ENCODE measurements around the gene LIMCH1. TPM values are rescaled to one million over a fixed set of nuclear protein-coding genes. Genes with fewer than 3 reads are reported as not detected.

Gene LIMCH1
- polyA plus RNA-seq, 1 donor (not counting 4 experiments of a cell fraction or from before 2014, with no cell fraction given): 1.1 TPM

- Histone ChIP-seq H3K4me3 (ENCODE audit: control insufficient read depth in 2 of 3, extremely low read depth in 1 of 3, insufficient read depth in 2 of 3, low read depth in 1 of 3, low read length in 3 of 3) (no peak overlapping the region), H3K36me3 (ENCODE audit: control insufficient read depth in 2 of 2, extremely low read depth in 1 of 2, insufficient read depth in 2 of 2, low read length in 2 of 2) (no peaks in the 10 kb centered on the region), H4K20me1 (ENCODE audit: control insufficient read depth, extremely low read depth, insufficient read depth, low read length) (no peaks in the 10 kb centered on the region), H3K27ac (ENCODE audit: control insufficient read depth, insufficient read depth, low read length) (no peak overlapping the region), H3K27me3 (ENCODE audit: control insufficient read depth, extremely low read depth, insufficient read depth, low read length) (peaks cover 6% of the 10 kb centered on the region), H3K9me1 (ENCODE audit: control insufficient read depth, extremely low read depth, insufficient read depth, low read length) (no peaks in the 10 kb centered on the region), H2AFZ (ENCODE audit: control insufficient read depth, low read length) (no peak overlapping the region), H3K9me3 (ENCODE audit: control insufficient read depth, low read depth, low read length) (no peaks in the 10 kb centered on the region), H3K9ac (ENCODE audit: control insufficient read depth, extremely low read depth, insufficient read depth, low read length) (no peak overlapping the region), H3K79me2 (ENCODE audit: control insufficient read depth, insufficient read depth, low read length) (no peaks in the 10 kb centered on the region), H3K4me1 (ENCODE audit: control insufficient read depth, extremely low read depth, insufficient read depth, low read length) (no peaks in the 10 kb centered on the region), H3K4me2 (ENCODE audit: control insufficient read depth, extremely low read depth, insufficient read depth, low read depth, low read length) (no peak overlapping the region)
- DNase-seq (ENCODE audit: low read depth, low spot score) (no peak), FAIRE-seq (no peak)
- dilution Hi-C loops (cut with MboI; ENCODE audit: extremely low pct_ligation_motif_present, low sequenced_read_pairs): no loop called here
- TF ChIP-seq CTCF (optimal IDR thresholded peaks at IDR 0.05 in 1 of 3, IDR thresholded peaks at IDR 0.05 in 1 of 3, conservative IDR thresholded peaks at IDR 0.05 in 1 of 3; ENCODE audit: extremely low read depth in 1 of 3, insufficient read depth in 2 of 3, low read length in 3 of 3) (no peak), EZH2 (IDR thresholded peaks at IDR 0.05; ENCODE audit: low read length) (no peak)
Measured at GRCh38 chr4:41696763-41697162, 158.8 kb downstream of the LIMCH1 start.

- Histone ChIP-seq H2AFZ (ENCODE audit: control insufficient read depth, low read length) (no peak overlapping the region), H3K79me2 (ENCODE audit: control insufficient read depth, insufficient read depth, low read length) (no peaks in the 10 kb centered on the region), H3K4me1 (ENCODE audit: control insufficient read depth, extremely low read depth, insufficient read depth, low read length) (no peaks in the 10 kb centered on the region), H4K20me1 (ENCODE audit: control insufficient read depth, extremely low read depth, insufficient read depth, low read length) (no peaks in the 10 kb centered on the region), H3K4me3 (ENCODE audit: control insufficient read depth in 2 of 3, extremely low read depth in 1 of 3, insufficient read depth in 2 of 3, low read depth in 1 of 3, low read length in 3 of 3) (no peak overlapping the region), H3K9ac (ENCODE audit: control insufficient read depth, extremely low read depth, insufficient read depth, low read length) (no peak overlapping the region), H3K9me1 (ENCODE audit: control insufficient read depth, extremely low read depth, insufficient read depth, low read length) (no peaks in the 10 kb centered on the region), H3K36me3 (ENCODE audit: control insufficient read depth in 2 of 2, extremely low read depth in 1 of 2, insufficient read depth in 2 of 2, low read length in 2 of 2) (no peaks in the 10 kb centered on the region), H3K4me2 (ENCODE audit: control insufficient read depth, extremely low read depth, insufficient read depth, low read depth, low read length) (no peak overlapping the region), H3K9me3 (ENCODE audit: control insufficient read depth, low read depth, low read length) (no peaks in the 10 kb centered on the region), H3K27me3 (ENCODE audit: control insufficient read depth, extremely low read depth, insufficient read depth, low read length) (peaks cover 2% of the 10 kb centered on the region), H3K27ac (ENCODE audit: control insufficient read depth, insufficient read depth, low read length) (no peak overlapping the region)
- TF ChIP-seq CTCF (optimal IDR thresholded peaks at IDR 0.05 in 1 of 3, IDR thresholded peaks at IDR 0.05 in 1 of 3, conservative IDR thresholded peaks at IDR 0.05 in 1 of 3; ENCODE audit: extremely low read depth in 1 of 3, insufficient read depth in 2 of 3, low read length in 3 of 3): no peak
- no peak for TF ChIP-seq EZH2 (IDR thresholded peaks at IDR 0.05; ENCODE audit: low read length)
- dilution Hi-C loops (cut with MboI; ENCODE audit: extremely low pct_ligation_motif_present, low sequenced_read_pairs): no loop called here
- DNase-seq (ENCODE audit: low read depth, low spot score) (no peak), FAIRE-seq (no peak)
Measured at GRCh38 chr4:41701983-41702382, 164.0 kb downstream of the LIMCH1 start.

All from keratinocyte (primary cell).